Measurements from ENCODE around the gene ISCU.
A peak's percentile ranks its signal among the peaks of the same experiment; 100 is the strongest.

ISCU gene

DNA sequence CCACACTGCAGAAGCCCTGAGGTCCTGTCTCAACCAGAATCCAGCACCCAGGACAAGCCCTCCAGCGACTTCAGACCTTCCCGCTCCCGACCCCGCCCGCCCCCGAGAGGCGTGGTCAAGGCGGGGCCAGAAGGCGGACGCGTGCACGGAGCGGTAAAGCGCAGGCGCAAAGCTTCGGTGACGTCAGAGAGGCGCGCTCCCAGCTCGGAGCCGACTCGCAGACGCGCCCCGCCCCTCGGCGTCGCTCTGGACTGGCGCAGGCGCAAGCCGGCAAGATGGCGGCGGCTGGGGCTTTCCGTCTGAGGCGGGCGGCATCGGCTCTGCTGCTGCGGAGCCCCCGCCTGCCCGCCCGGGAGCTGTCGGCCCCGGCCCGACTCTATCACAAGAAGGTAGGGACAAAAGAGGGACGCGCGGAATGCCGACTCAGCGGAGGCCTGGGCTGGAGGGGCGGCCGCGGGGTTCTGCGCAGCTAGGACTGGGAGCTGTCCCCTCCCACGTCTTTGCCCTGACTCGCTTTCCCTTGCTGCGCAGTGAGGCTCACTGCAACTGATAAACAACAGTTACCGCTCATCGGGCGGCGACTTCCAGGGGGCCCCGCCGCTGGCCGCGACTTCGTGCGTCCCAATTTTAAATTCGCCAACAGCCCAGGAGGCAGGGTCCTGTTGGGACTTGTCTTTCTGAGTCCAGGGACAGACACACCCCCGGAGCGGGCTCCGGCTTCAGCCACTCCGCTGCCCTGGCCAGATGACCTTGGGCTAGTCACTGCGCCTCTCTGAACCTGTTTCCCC lies at the start of gene ISCU:
Gene ISCU, plus strand, starts transcription at position 249 of the 788 bp plus-strand sequence. Its CDS starts 27 bp downstream, at position 276.
- peaks cover 28% of the 10 kb centered on the region for H3K36me3 ChIP-seq (ENCODE audit: control insufficient read depth, insufficient read depth, low read length)
- no peaks in the 10 kb centered on the region for H3K9me3 ChIP-seq (ENCODE audit: control insufficient read depth, insufficient read depth, low read length)
- H3K4me3 ChIP-seq (ENCODE audit: low read depth, low read length): peak within 1 kb of the TSS; percentile 100
- H3K9ac ChIP-seq (ENCODE audit: low read depth, low read length): peak within 1 kb of the TSS; percentile 93
- H3K4me1 ChIP-seq (ENCODE audit: control insufficient read depth, insufficient read depth, low read length): peaks cover 4% of the 10 kb centered on the region
- no peaks in the 10 kb centered on the region for H3K27me3 ChIP-seq (ENCODE audit: control insufficient read depth, insufficient read depth, low read length)

DNA sequence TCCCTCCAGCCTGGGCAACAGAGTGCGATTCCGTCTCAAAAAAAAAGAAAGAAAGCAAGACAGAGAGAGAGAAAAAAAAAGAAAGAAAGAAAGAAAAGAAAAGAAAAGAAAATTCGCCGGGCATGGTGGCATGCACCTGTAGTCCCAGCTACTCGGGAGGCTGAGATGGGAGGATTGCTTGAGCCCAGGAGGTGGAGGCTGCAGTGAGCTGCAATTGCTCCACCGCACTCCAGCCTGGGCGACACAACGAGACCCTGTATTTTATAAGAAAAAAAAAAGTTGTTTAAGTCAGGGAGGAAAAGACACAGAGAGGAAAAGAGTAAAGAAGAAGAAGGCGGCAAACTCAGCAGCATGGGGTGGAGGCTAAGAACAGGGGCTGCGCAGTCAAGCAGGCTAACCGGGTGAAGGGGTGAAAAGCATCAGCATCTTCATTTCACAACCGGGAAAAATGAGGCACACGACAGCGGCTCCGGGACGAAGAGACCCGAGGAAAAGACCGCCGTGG lies 47.9 kb upstream of the ISCU start:
- no peaks in the 10 kb centered on the region for H3K27me3 ChIP-seq (ENCODE audit: control insufficient read depth, insufficient read depth, low read length)
- H3K36me3 ChIP-seq (ENCODE audit: control insufficient read depth, insufficient read depth, low read length): peaks cover 17% of the 10 kb centered on the region
- H3K9ac ChIP-seq (ENCODE audit: low read depth, low read length): no peak overlapping the region
- peaks cover 6% of the 10 kb centered on the region for H3K4me1 ChIP-seq (ENCODE audit: control insufficient read depth, insufficient read depth, low read length)
- peak overlapping the region; percentile 75 for H3K4me3 ChIP-seq (ENCODE audit: low read depth, low read length)
- H3K9me3 ChIP-seq (ENCODE audit: control insufficient read depth, insufficient read depth, low read length): no peaks in the 10 kb centered on the region

- Histone ChIP-seq H3K9me3 (ENCODE audit: control insufficient read depth, insufficient read depth, low read length) (no peaks in the 10 kb centered on the region), H3K4me3 (ENCODE audit: low read depth, low read length) (peak within 1 kb of the TSS; percentile 81), H3K4me1 (ENCODE audit: control insufficient read depth, insufficient read depth, low read length) (peaks cover 6% of the 10 kb centered on the region), H3K9ac (ENCODE audit: low read depth, low read length) (peak within 1 kb of the TSS; percentile 70), H3K27me3 (ENCODE audit: control insufficient read depth, insufficient read depth, low read length) (no peaks in the 10 kb centered on the region), H3K36me3 (ENCODE audit: control insufficient read depth, insufficient read depth, low read length) (peaks cover 18% of the 10 kb centered on the region)
These were observed 47.2 kb upstream of the ISCU start, which contains the start of gene FICD for GRCh38 chr12:108514973-108515814. Gene FICD (plus strand): TSS chr12:108515277. CDS start chr12:108516973, 1,696 bp downstream.

DNA sequence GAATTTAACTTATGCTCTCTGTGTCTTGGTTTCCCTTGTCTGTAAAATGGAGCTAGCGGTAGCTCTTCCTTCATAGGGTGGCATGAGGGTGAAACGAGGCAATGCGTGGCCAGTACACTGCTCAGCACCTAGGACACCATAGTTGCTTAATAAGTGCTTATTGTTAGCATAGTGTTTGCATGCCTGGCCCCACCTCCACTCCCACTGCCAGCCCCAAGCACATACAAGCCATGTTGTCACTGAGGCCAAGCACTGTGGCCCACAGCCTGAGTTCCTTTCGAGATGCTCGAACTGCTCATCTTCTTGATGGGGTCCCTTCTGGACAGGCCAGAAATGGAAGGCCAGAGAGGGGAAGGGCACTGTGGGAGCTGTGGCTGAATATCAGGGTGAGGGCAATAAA lies 46.5 kb upstream of the ISCU start:
- Histone ChIP-seq H3K9ac (ENCODE audit: low read depth, low read length) (no peak overlapping the region), H3K4me3 (ENCODE audit: low read depth, low read length) (peak overlapping the region; percentile 81), H3K4me1 (ENCODE audit: control insufficient read depth, insufficient read depth, low read length) (peaks cover 6% of the 10 kb centered on the region), H3K9me3 (ENCODE audit: control insufficient read depth, insufficient read depth, low read length) (no peaks in the 10 kb centered on the region), H3K27me3 (ENCODE audit: control insufficient read depth, insufficient read depth, low read length) (no peaks in the 10 kb centered on the region), H3K36me3 (ENCODE audit: control insufficient read depth, insufficient read depth, low read length) (peaks cover 21% of the 10 kb centered on the region)

DNA sequence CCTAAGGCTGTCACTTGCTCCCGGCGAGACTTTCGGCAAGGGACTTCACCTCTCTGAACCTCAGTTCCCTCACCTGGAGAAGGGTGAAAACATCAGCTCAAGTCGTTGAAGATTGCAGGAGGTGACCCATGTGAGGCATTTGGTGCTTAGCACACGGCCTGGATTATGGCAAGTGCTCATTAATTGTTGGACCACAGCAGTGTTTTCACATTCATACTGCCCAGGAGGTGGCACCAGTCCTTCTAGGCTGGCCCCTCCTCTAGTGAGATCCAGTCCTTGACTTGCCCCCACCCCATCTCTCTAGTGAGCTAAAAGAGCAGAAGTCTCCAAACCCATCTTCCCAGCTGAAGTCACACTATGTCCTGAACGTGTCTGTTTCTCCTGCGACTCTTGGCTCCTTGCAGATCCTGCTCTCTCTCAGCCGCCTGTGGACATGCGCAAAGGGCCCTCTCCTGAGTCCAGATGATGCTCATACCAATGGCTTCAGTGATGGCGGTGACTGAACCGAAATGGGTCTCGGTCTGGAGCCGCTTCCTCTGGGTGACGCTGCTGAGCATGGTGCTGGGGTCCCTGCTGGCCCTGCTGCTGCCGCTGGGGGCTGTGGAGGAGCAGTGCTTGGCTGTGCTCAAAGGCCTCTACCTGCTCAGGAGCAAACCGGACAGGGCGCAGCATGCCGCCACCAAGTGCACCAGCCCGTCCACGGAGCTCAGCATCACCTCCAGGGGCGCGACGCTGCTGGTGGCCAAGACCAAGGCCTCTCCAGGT lies 45.7 kb upstream of the ISCU start:
- no peak overlapping the region for H3K9ac ChIP-seq (ENCODE audit: low read depth, low read length)
- H3K27me3 ChIP-seq (ENCODE audit: control insufficient read depth, insufficient read depth, low read length): no peaks in the 10 kb centered on the region
- peaks cover 6% of the 10 kb centered on the region for H3K4me1 ChIP-seq (ENCODE audit: control insufficient read depth, insufficient read depth, low read length)
- H3K9me3 ChIP-seq (ENCODE audit: control insufficient read depth, insufficient read depth, low read length): no peaks in the 10 kb centered on the region
- H3K36me3 ChIP-seq (ENCODE audit: control insufficient read depth, insufficient read depth, low read length): peaks cover 25% of the 10 kb centered on the region
- H3K4me3 ChIP-seq (ENCODE audit: low read depth, low read length): no peak overlapping the region

- peaks cover 6% of the 10 kb centered on the region for H3K4me1 ChIP-seq (ENCODE audit: control insufficient read depth, insufficient read depth, low read length)
- no peak overlapping the region for H3K9ac ChIP-seq (ENCODE audit: low read depth, low read length)
- no peak overlapping the region for H3K4me3 ChIP-seq (ENCODE audit: low read depth, low read length)
- H3K36me3 ChIP-seq (ENCODE audit: control insufficient read depth, insufficient read depth, low read length): peaks cover 31% of the 10 kb centered on the region
- H3K27me3 ChIP-seq (ENCODE audit: control insufficient read depth, insufficient read depth, low read length): no peaks in the 10 kb centered on the region
- H3K9me3 ChIP-seq (ENCODE audit: control insufficient read depth, insufficient read depth, low read length): no peaks in the 10 kb centered on the region
These were observed 44.9 kb upstream of the ISCU start for GRCh38 chr12:108517288-108518100.

GRCh38 chr12:108518101-108518715 lies 44.2 kb upstream of the ISCU start:
- H3K27me3 ChIP-seq (ENCODE audit: control insufficient read depth, insufficient read depth, low read length): no peaks in the 10 kb centered on the region
- H3K36me3 ChIP-seq (ENCODE audit: control insufficient read depth, insufficient read depth, low read length): peaks cover 38% of the 10 kb centered on the region
- H3K4me3 ChIP-seq (ENCODE audit: low read depth, low read length): no peak overlapping the region
- H3K9ac ChIP-seq (ENCODE audit: low read depth, low read length): no peak overlapping the region
- H3K4me1 ChIP-seq (ENCODE audit: control insufficient read depth, insufficient read depth, low read length): peaks cover 6% of the 10 kb centered on the region
- H3K9me3 ChIP-seq (ENCODE audit: control insufficient read depth, insufficient read depth, low read length): no peaks in the 10 kb centered on the region

DNA sequence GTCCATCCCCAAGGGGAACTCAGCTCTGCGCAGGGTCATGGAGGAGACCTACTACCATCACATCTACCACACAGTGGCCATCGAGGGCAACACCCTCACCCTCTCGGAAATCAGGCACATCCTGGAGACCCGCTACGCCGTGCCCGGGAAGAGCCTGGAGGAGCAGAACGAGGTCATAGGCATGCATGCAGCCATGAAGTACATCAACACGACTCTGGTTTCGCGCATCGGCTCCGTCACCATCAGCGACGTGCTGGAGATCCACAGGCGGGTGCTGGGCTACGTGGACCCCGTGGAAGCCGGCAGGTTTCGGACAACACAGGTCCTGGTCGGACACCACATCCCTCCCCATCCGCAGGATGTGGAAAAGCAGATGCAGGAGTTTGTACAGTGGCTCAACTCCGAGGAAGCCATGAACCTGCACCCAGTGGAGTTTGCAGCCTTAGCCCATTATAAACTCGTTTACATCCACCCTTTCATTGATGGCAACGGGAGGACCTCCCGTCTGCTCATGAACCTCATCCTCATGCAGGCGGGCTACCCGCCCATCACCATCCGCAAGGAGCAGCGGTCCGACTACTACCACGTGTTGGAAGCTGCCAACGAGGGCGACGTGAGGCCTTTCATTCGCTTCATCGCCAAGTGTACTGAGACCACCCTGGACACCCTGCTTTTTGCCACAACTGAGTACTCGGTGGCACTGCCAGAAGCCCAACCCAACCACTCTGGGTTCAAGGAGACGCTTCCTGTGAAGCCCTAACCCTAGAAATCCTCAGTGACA lies 43.5 kb upstream of the ISCU start:
- Histone ChIP-seq H3K4me1 (ENCODE audit: control insufficient read depth, insufficient read depth, low read length) (peaks cover 6% of the 10 kb centered on the region), H3K4me3 (ENCODE audit: low read depth, low read length) (no peak overlapping the region), H3K27me3 (ENCODE audit: control insufficient read depth, insufficient read depth, low read length) (no peaks in the 10 kb centered on the region), H3K9me3 (ENCODE audit: control insufficient read depth, insufficient read depth, low read length) (no peaks in the 10 kb centered on the region), H3K36me3 (ENCODE audit: control insufficient read depth, insufficient read depth, low read length) (peaks cover 43% of the 10 kb centered on the region), H3K9ac (ENCODE audit: low read depth, low read length) (no peak overlapping the region)

GRCh38 chr12:108519558-108519957 lies 42.8 kb upstream of the ISCU start:
- H3K9me3 ChIP-seq (ENCODE audit: control insufficient read depth, insufficient read depth, low read length): no peaks in the 10 kb centered on the region
- H3K36me3 ChIP-seq (ENCODE audit: control insufficient read depth, insufficient read depth, low read length): peaks cover 49% of the 10 kb centered on the region
- no peaks in the 10 kb centered on the region for H3K27me3 ChIP-seq (ENCODE audit: control insufficient read depth, insufficient read depth, low read length)
- no peak overlapping the region for H3K9ac ChIP-seq (ENCODE audit: low read depth, low read length)
- peaks cover 6% of the 10 kb centered on the region for H3K4me1 ChIP-seq (ENCODE audit: control insufficient read depth, insufficient read depth, low read length)
- H3K4me3 ChIP-seq (ENCODE audit: low read depth, low read length): no peak overlapping the region

GRCh38 chr12:108523365-108523764 lies 39.0 kb upstream of the ISCU start:
- Histone ChIP-seq H3K27me3 (ENCODE audit: control insufficient read depth, insufficient read depth, low read length) (no peaks in the 10 kb centered on the region), H3K4me1 (ENCODE audit: control insufficient read depth, insufficient read depth, low read length) (no peaks in the 10 kb centered on the region), H3K9ac (ENCODE audit: low read depth, low read length) (no peak overlapping the region), H3K4me3 (ENCODE audit: low read depth, low read length) (no peak overlapping the region), H3K9me3 (ENCODE audit: control insufficient read depth, insufficient read depth, low read length) (no peaks in the 10 kb centered on the region), H3K36me3 (ENCODE audit: control insufficient read depth, insufficient read depth, low read length) (peaks cover 75% of the 10 kb centered on the region)

Data from iPS-15b (cell line).